K562 (cell line): ENCODE measurements around the gene MYO16. TPM values are rescaled to one million over a fixed set of nuclear protein-coding genes. Genes with fewer than 3 reads are reported as not detected.

Source experiments
- ATAC-seq: fragments of 200-7000 bp; cut with Tn5 transposase; 3 replicates; pipeline ENCODE4 v1.9.1; 2020; ENCODE audit warnings: moderate library complexity
- BruUV-seq: library from RNA; stranded (reverse); fragments of 400-500 nt; replicated peaks from 2 replicates; lab custom pipeline; 2021; lab: Mats Ljungman, UMichigan
- CTCF ChIA-PET: fragments of 300-600 bp; formaldehyde crosslinking; extraction: SDS; loops from one replicate; lab custom pipeline; 2021; ENCODE audit warnings: low intra/inter-chr PET ratio; lab: Yijun Ruan, JAX
- POLR2A ChIA-PET: fragments of 300-600, 350-650 bp; sonication (Branson Sonifier 250); formaldehyde crosslinking; extraction: SDS; loops from one replicate; lab custom pipeline; 2021; ENCODE audit warnings: antibody characterized with exemption, inconsistent platforms; lab: Yijun Ruan, JAX
- DNase-seq, 4 experiments: peaks; one replicate each; pipeline versions ENCODE4 v3.0.0 to v3.0.0-alpha.2; 2011 to 2018; ENCODE audit warnings: low spot score in 3 of 4, mixed read lengths in 3 of 4; ENCODE audit errors: extremely low read depth in 1 of 4
- FAIRE-seq: peaks from 2 replicates; lab custom pipeline; 2011; peaks lifted over from hg19 to GRCh38; lab: Jason Lieb, UNC
- H2AFZ ChIP-seq: 2 replicates; pipeline ENCODE4 v1.6.0; 2011; ENCODE audit warnings: low read depth, low read length, control low read depth, inconsistent platforms
- H3K27ac ChIP-seq: fragments of 200-600 bp; 3 replicates; pipeline ENCODE4 v1.8.0; 2011; ENCODE audit warnings: low read depth, mild to moderate bottlenecking, control low read depth, inconsistent platforms, low read length, moderate library complexity, mixed read lengths; ENCODE audit errors: extremely low read depth
- H3K27me3 ChIP-seq, 2 experiments: fragments of 300-600 bp in 1 of 2; 2 replicates in 1 of 2; 3 replicates in 1 of 2; pipeline versions ENCODE4 v1.6.0 to v1.8.0; 2011; ENCODE audit warnings: inconsistent platforms in 2 of 2, low read length in 2 of 2, mild to moderate bottlenecking in 1 of 2, mixed read lengths in 1 of 2, moderate library complexity in 1 of 2; ENCODE audit not compliant: control insufficient read depth in 2 of 2, insufficient read depth in 2 of 2
- H3K36me3 ChIP-seq: fragments of 300-600 bp; 3 replicates; pipeline ENCODE4 v1.8.0; 2011; ENCODE audit warnings: mild to moderate bottlenecking, low read length, inconsistent platforms; ENCODE audit not compliant: control insufficient read depth, insufficient read depth
- H3K4me1 ChIP-seq, 2 experiments: fragments of 200-600 bp in 1 of 2; replicated peaks in 1 of 2; 2 replicates in 1 of 2; 3 replicates in 1 of 2; pipeline versions ENCODE4 v1.5.1 to v1.8.0; 2011; ENCODE audit warnings: inconsistent platforms in 2 of 2, low read length in 2 of 2, mild to moderate bottlenecking in 1 of 2, mixed read lengths in 1 of 2, moderate library complexity in 1 of 2; ENCODE audit not compliant: control insufficient read depth in 2 of 2, insufficient read depth in 2 of 2
- H3K4me2 ChIP-seq: 2 replicates; pipeline ENCODE4 v1.6.1; 2011; ENCODE audit warnings: low read length, control low read depth, inconsistent platforms, mixed read lengths; ENCODE audit not compliant: insufficient read depth
- H3K4me3 ChIP-seq: fragments of 200-600 bp; sonication (generic), shearing (Covaris generic); 2 replicates; pipeline ENCODE4 v1.5.1; 2016; ENCODE audit warnings: control low read depth, inconsistent platforms
- H3K79me2 ChIP-seq: fragments of 200-600 bp; 3 replicates; pipeline ENCODE4 v1.8.0; 2011; ENCODE audit warnings: low read length, inconsistent platforms; ENCODE audit not compliant: control insufficient read depth, insufficient read depth
- H3K9ac ChIP-seq, 2 experiments: 2 replicates each; pipeline versions ENCODE4 v1.6.0 to v1.6.1; 2011; ENCODE audit warnings: low read depth in 2 of 2, low read length in 2 of 2, control low read depth in 1 of 2, inconsistent platforms in 1 of 2, mild to moderate bottlenecking in 1 of 2, mixed read lengths in 1 of 2; ENCODE audit not compliant: insufficient read depth in 1 of 2
- H3K9me1 ChIP-seq: one replicate; pipeline ENCODE4 v1.6.0; 2011; ENCODE audit warnings: inconsistent platforms, mild to moderate bottlenecking, low read length, moderate library complexity; ENCODE audit not compliant: control insufficient read depth, insufficient read depth
- H3K9me3 ChIP-seq: replicated peaks from 2 replicates; pipeline ENCODE4 v1.5.1; 2011; ENCODE audit warnings: low read depth, low read length, inconsistent platforms; ENCODE audit not compliant: control insufficient read depth, insufficient read depth
- H4K20me1 ChIP-seq: replicated peaks from 2 replicates; pipeline ENCODE4 v1.6.1; 2011; ENCODE audit warnings: low read length, inconsistent platforms, mixed read lengths; ENCODE audit not compliant: control insufficient read depth, insufficient read depth
- GTF2F1 ChIP-seq: IDR thresholded peaks from 2 replicates; pipeline ENCODE4 v1.6.1; 2011; ENCODE audit warnings: low read depth, low read length, improper control_type of control experiment
- KDM2B ChIP-seq: fragments of 250-450 bp; sonication (Bioruptor Pico); IDR thresholded peaks from 2 replicates; pipeline ENCODE4 v1.8.0; 2021; ENCODE audit warnings: mild to moderate bottlenecking, moderate library complexity
- SAP30 ChIP-seq: fragments of 200-600 bp; sonication (generic); IDR thresholded peaks from 2 replicates; pipeline ENCODE4 v1.6.1; 2012; ENCODE audit warnings: borderline replicate concordance, low read depth, mild to moderate bottlenecking, moderate library complexity, low read length, control low read depth, inconsistent platforms; ENCODE audit not compliant: insufficient read depth, poor library complexity, severe bottlenecking
- TAL1 ChIP-seq: fragments of 450-650 bp; IDR thresholded peaks from 2 replicates; pipeline ENCODE4 v1.6.1; 2016; ENCODE audit warnings: mild to moderate bottlenecking
- ZNF274 ChIP-seq: IDR thresholded peaks from 2 replicates; pipeline ENCODE4 v1.6.1; 2011; ENCODE audit warnings: low read depth, mild to moderate bottlenecking, low read length, moderate library complexity, borderline replicate concordance
- ZNF311 ChIP-seq: fragments of 250-450 bp; sonication (Bioruptor Pico); IDR thresholded peaks from 2 replicates; pipeline ENCODE4 v1.4.0; 2020; ENCODE audit warnings: mild to moderate bottlenecking, moderate library complexity
- WGBS: fragments of 100-300 bp; shearing (Covaris generic); methylation state at CpG from one replicate; pipeline ENCODE4 v1.1.6; 2016; ENCODE audit warnings: low coverage, mixed read lengths; ENCODE audit not compliant: insufficient coverage; ENCODE audit errors: missing lambda C conversion rate; 5-methylcytosine and 5-hydroxymethylcytosine counted together
- in situ Hi-C: fragments of 300-500 bp; cut with MboI; formaldehyde crosslinking; loops from 4 replicates; pipeline ENCODE4 v1.15.0; 2018; ENCODE audit warnings: inconsistent platforms, mixed read lengths
- intact Hi-C: fragments of 100-400 bp; cut with micrococcal nuclease; formaldehyde crosslinking; loops from 2 replicates; pipeline ENCODE4 v1.14.2; 2022
- polyA plus RNA-seq, 8 experiments: library from polyadenylated mRNA; depleted of rRNA in 4 of 8; stranded (reverse) in 5 of 8; unstranded in 3 of 8; fragments of >200 nt; fragmentation: Nextera tagmentation in 2 of 8; fragmentation: Illumina TruSeq in 1 of 8; extraction: Ambion mirVana in 2 of 8; extraction: Trizol in 1 of 8; gene quantifications; 2 replicates each; pipeline versions ENCODE4 v1.2.1 to v1.2.3, GENCODE V29; 2011 to 2014; ENCODE audit warnings: inconsistent platforms in 1 of 8, missing spikeins in 1 of 8
- total RNA-seq, 7 experiments: library from RNA; depleted of rRNA in 6 of 7; stranded (reverse); fragments of >200 nt in 6 of 7; fragmentation: Illumina TruSeq in 2 of 7; extraction: Trizol in 2 of 7; gene quantifications; 2 replicates each; pipeline versions ENCODE4 v1.2.1 to v1.2.3, GENCODE V29; 2011 to 2021; ENCODE audit warnings: low replicate concordance in 1 of 7
- TF ChIP-seq, protein P1 (sequence below): fragments of 450-650 bp; conservative IDR thresholded peaks from 2 replicates; pipeline ENCODE4 v1.6.1; 2016; ENCODE audit warnings: missing genetic modification characterization, low read depth, mild to moderate bottlenecking, control low read depth, missing compliant biosample characterization
- TF ChIP-seq, protein P2 (sequence below): fragments of 450-650 bp; IDR thresholded peaks from 2 replicates; pipeline ENCODE4 v1.6.1; 2016; ENCODE audit warnings: antibody characterized with exemption
- TF ChIP-seq, protein P3 (sequence below): IDR thresholded peaks from 2 replicates; pipeline ENCODE4 v1.6.1; 2011; ENCODE audit not compliant: insufficient read length; ENCODE audit errors: extremely low read depth
- TF ChIP-seq, protein P4 (sequence below): fragments of 450-650 bp; formaldehyde crosslinking; IDR thresholded peaks from 2 replicates; pipeline ENCODE4 v1.4.0; 2020; ENCODE audit warnings: mild to moderate bottlenecking, moderate library complexity
- TF ChIP-seq, protein P5 (sequence below), 3 experiments: fragments of 200-800 bp in 1 of 3; sonication (Bioruptor generic) in 1 of 3; sonication (generic) in 1 of 3; formaldehyde crosslinking in 1 of 3; IDR thresholded peaks; 2 replicates each; pipeline versions ENCODE4 v1.6.1 to v1.8.0; 2016 to 2022; ENCODE audit warnings: mild to moderate bottlenecking in 2 of 3, missing compliant biosample characterization in 2 of 3, missing genetic modification characterization in 2 of 3, missing genetic modification reagents in 1 of 3

The MYO16 gene
- total and polyA plus RNA-seq, 9 of the 15 experiments (the other 6 are each of a cell fraction or from before 2014, with no cell fraction given) = 4.3 to 45.7 (median 12.1) TPM

DNA sequence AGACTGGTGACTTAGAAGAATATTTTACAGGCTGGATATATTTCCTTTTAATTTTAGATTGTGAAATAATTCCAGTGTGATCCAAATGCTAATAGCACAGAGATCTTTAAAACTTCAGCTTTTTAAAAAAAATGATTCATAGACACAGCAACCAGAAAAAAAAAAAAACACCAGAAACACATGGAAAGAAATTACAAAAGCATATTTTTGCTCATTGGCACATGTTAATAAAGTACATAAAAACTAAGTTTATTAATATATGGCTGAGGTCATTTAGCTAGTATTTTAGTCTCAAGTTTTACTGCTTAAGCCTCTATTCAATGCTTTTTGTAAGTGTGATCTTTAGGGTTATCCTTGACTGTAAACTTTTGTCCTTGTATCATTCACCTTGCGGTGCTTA, 577 bp downstream of the MYO16 start (continued):
- TF ChIP-seq TAL1 (no peak), ZNF311 (CRISPR knock-in tag) (no peak), GTF2F1 (no peak), SAP30 (no peak)
- TF ChIP-seq, protein P1, sequence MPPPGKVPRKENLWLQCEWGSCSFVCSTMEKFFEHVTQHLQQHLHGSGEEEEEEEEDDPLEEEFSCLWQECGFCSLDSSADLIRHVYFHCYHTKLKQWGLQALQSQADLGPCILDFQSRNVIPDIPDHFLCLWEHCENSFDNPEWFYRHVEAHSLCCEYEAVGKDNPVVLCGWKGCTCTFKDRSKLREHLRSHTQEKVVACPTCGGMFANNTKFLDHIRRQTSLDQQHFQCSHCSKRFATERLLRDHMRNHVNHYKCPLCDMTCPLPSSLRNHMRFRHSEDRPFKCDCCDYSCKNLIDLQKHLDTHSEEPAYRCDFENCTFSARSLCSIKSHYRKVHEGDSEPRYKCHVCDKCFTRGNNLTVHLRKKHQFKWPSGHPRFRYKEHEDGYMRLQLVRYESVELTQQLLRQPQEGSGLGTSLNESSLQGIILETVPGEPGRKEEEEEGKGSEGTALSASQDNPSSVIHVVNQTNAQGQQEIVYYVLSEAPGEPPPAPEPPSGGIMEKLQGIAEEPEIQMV (tag) = no peak
- TF ChIP-seq, protein P2, sequence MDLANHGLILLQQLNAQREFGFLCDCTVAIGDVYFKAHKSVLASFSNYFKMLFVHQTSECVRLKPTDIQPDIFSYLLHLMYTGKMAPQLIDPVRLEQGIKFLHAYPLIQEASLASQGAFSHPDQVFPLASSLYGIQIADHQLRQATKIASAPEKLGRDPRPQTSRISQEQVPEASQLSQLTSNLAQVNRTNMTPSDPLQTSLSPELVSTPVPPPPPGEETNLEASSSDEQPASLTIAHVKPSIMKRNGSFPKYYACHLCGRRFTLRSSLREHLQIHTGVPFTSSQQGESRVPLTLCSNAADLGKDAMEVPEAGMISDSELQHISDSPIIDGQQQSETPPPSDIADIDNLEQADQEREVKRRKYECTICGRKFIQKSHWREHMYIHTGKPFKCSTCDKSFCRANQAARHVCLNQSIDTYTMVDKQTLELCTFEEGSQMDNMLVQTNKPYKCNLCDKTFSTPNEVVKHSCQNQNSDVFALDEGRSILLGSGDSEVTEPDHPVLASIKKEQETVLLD = no peak

DNA sequence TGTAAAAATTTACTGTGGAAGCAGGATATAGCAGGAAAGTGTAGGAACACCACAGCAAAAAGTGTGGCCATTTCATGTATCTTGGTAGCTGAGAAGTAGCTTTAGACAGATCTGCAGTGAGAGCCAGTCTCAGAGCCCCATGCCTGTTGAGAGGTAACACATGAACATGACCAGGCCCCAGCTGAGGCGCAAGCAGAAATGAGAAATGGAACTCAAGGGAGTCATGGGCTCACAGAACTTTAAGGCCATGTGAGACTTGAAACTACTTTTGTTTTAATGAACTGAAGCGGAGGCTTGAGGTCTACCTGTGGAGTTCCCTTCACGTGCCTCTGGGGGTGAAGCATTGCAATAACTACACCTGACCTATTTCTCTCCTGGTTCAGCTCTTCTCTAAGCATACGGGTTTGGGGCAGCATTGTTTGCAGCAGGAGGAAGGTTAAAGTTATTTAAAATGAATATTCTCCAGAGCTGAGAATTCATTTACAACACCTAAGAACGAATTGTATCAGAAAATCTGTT, 3.3 kb downstream of the MYO16 start:
- no peak overlapping the region for H3K27ac ChIP-seq
- no peaks in the 10 kb centered on the region for H3K27me3 ChIP-seq
- FAIRE-seq (no peak), ATAC-seq (no peak), DNase-seq (no peak)
- POLR2A ChIA-PET = no interaction called here
- intact Hi-C loops (no loop called here), in situ Hi-C loops (no loop called here)
- H3K4me1 ChIP-seq = no peaks in the 10 kb centered on the region; a peak in 3 of 5 replicates
- no TSS peak for BruUV-seq
- TF ChIP-seq, protein P3, sequence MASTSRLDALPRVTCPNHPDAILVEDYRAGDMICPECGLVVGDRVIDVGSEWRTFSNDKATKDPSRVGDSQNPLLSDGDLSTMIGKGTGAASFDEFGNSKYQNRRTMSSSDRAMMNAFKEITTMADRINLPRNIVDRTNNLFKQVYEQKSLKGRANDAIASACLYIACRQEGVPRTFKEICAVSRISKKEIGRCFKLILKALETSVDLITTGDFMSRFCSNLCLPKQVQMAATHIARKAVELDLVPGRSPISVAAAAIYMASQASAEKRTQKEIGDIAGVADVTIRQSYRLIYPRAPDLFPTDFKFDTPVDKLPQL = no peak
- TF ChIP-seq, protein P4, sequence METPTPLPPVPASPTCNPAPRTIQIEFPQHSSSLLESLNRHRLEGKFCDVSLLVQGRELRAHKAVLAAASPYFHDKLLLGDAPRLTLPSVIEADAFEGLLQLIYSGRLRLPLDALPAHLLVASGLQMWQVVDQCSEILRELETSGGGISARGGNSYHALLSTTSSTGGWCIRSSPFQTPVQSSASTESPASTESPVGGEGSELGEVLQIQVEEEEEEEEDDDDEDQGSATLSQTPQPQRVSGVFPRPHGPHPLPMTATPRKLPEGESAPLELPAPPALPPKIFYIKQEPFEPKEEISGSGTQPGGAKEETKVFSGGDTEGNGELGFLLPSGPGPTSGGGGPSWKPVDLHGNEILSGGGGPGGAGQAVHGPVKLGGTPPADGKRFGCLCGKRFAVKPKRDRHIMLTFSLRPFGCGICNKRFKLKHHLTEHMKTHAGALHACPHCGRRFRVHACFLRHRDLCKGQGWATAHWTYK (CRISPR knock-in tag) = no peak
- no peak for TF ChIP-seq KDM2B (CRISPR knock-in tag)
- TF ChIP-seq, protein P5, sequence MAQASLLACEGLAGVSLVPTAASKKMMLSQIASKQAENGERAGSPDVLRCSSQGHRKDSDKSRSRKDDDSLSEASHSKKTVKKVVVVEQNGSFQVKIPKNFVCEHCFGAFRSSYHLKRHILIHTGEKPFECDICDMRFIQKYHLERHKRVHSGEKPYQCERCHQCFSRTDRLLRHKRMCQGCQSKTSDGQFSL (CRISPR knock-in tag; IDR thresholded peaks at IDR 0.05) = no peak
- TF ChIP-seq, protein P5 (tag; IDR thresholded peaks at IDR 0.05) = no peak
- TF ChIP-seq ZNF274 = no peak
- TF ChIP-seq, all 486 proteins: peak for 0
- Histone ChIP-seq H3K79me2 (no peaks in the 10 kb centered on the region), H4K20me1 (no peaks in the 10 kb centered on the region), H3K9me3 (no peaks in the 10 kb centered on the region), H3K36me3 (no peaks in the 10 kb centered on the region), H3K9me1 (no peaks in the 10 kb centered on the region), H3K9ac (no peak overlapping the region), H2AFZ (no peak overlapping the region), H3K4me3 (no peak overlapping the region), H3K4me2 (no peak overlapping the region)
- CTCF ChIA-PET = no interaction called here
- WGBS = 45% methylated on average over 5 of the region's 5 CpGs
